ENCODE measurements around the gene DNAH3. TPM values are rescaled to one million over a fixed set of nuclear protein-coding genes. Genes with fewer than 3 reads are reported as not detected.
"Not testable (repeated sequence)": the region's sequence is repeated elsewhere in the genome, so short reads cannot be mapped to it uniquely, and the experiment has no call there.

DNAH3 gene
- total RNA-seq, 1 experiment from 2014 or later, result 0.70 TPM

GRCh38 chr16:21064203-21064602, 86.4 kb downstream of the DNAH3 start:
- Histone ChIP-seq H2AFZ (no peak overlapping the region), H3K36me3 (ENCODE audit: low read depth) (no peaks in the 10 kb centered on the region), H3K79me2 (ENCODE audit: low read depth) (no peaks in the 10 kb centered on the region), H3K4me2 (no peak overlapping the region), H3K9me2 (ENCODE audit: insufficient read depth) (no peaks in the 10 kb centered on the region), H3K9me3 (ENCODE audit: insufficient read depth, low read depth) (no peaks in the 10 kb centered on the region), H3K4me1 (replicated peaks; ENCODE audit: insufficient read depth) (no peaks in the 10 kb centered on the region), H3K27me3 (ENCODE audit: insufficient read depth, low read depth) (no peaks in the 10 kb centered on the region), H3F3A (ENCODE audit: insufficient read depth, low read depth) (no peaks in the 10 kb centered on the region), H3K27ac (no peak overlapping the region), H3K4me3 (no peak overlapping the region), H4K20me1 (ENCODE audit: insufficient read depth) (no peaks in the 10 kb centered on the region)
- CTCF ChIA-PET, result no interaction called here
- no peak for TF ChIP-seq CTCF (conservative IDR thresholded peaks at IDR 0.05)
- TF ChIP-seq EZH2 (IDR thresholded peaks at IDR 0.05; ENCODE audit: low read depth), result no peak
- intact Hi-C loops (cut with micrococcal nuclease; ENCODE audit: unreplicated experiment), result no loop called here
- no TSS peak for BruUV-seq (replicated peaks)
- DNase-seq, result no peak
- POLR2A ChIA-PET (ENCODE audit: unreplicated experiment), result no interaction called here

GRCh38 chr16:21063314-21063713, 87.3 kb downstream of the DNAH3 start:
- CTCF ChIA-PET; DNase-seq; H4K20me1 ChIP-seq (ENCODE audit: insufficient read depth); H3K27ac ChIP-seq; H3K9me3 ChIP-seq (ENCODE audit: insufficient read depth, low read depth); H2AFZ ChIP-seq; BruUV-seq (replicated peaks); H3K4me1 ChIP-seq (replicated peaks; ENCODE audit: insufficient read depth); H3K4me3 ChIP-seq; H3K4me2 ChIP-seq; H3K36me3 ChIP-seq (ENCODE audit: low read depth); H3K79me2 ChIP-seq (ENCODE audit: low read depth); H3K9me2 ChIP-seq (ENCODE audit: insufficient read depth); H3F3A ChIP-seq (ENCODE audit: insufficient read depth, low read depth); POLR2A ChIA-PET (ENCODE audit: unreplicated experiment); H3K27me3 ChIP-seq (ENCODE audit: insufficient read depth, low read depth); intact Hi-C loops (cut with micrococcal nuclease; ENCODE audit: unreplicated experiment): not testable (repeated sequence)

- CTCF ChIA-PET, result interaction anchor here (0.7 kb wide), 1 partner anchor 210 kb away, joined by 5 read pairs; no protein-coding TSS in a partner anchor
- intact Hi-C loops (cut with micrococcal nuclease; ENCODE audit: unreplicated experiment), result no loop called here
- no TSS peak for BruUV-seq (replicated peaks)
These were observed 90.6 kb downstream of the DNAH3 start for GRCh38 chr16:21060027-21060510.

More at GRCh38 chr16:21060027-21060510, 90.6 kb downstream of the DNAH3 start:
- no peak overlapping the region for H2AFZ ChIP-seq
- no peak overlapping the region for H3K4me3 ChIP-seq
- no peaks in the 10 kb centered on the region for H3K9me2 ChIP-seq (ENCODE audit: insufficient read depth)
- no peak overlapping the region for H3K27ac ChIP-seq
- POLR2A ChIA-PET (ENCODE audit: unreplicated experiment), result no interaction called here
- no peaks in the 10 kb centered on the region for H3K79me2 ChIP-seq (ENCODE audit: low read depth)
- no peak for TF ChIP-seq EZH2 (IDR thresholded peaks at IDR 0.05; ENCODE audit: low read depth)
- TF ChIP-seq CTCF (conservative IDR thresholded peaks at IDR 0.05), result no peak
- no peak overlapping the region for H3K4me2 ChIP-seq
- H3K27me3 ChIP-seq (ENCODE audit: insufficient read depth, low read depth), result no peaks in the 10 kb centered on the region
- no peaks in the 10 kb centered on the region for H3K36me3 ChIP-seq (ENCODE audit: low read depth)
- H3F3A ChIP-seq (ENCODE audit: insufficient read depth, low read depth), result no peaks in the 10 kb centered on the region
- no peaks in the 10 kb centered on the region for H3K9me3 ChIP-seq (ENCODE audit: insufficient read depth, low read depth)
- H4K20me1 ChIP-seq (ENCODE audit: insufficient read depth), result no peaks in the 10 kb centered on the region
- DNase-seq, result no peak
- H3K4me1 ChIP-seq (replicated peaks; ENCODE audit: insufficient read depth), result no peaks in the 10 kb centered on the region

Data from PC-9 (cell line).